Measurements from ENCODE around the gene TUBD1.

TUBD1 gene

DNA sequence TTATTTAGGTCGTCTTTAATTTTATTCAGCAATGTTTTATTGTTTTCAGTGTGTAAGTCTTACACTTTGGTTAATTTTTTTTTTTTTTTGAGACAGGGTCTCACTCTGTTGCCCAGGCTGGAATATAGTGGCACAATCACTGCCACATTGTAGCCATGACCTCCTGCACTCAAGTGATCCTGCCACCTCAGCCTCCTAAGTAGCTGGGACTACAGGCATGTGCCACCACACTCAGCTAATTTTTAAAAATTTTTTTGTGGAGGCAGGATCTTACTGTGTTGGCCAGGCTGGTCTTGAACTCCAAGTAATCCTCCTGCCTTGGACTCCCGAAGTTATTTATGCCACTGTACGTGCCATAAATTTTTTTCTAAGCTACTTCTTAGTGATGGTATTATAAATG, 14.7 kb upstream of the TUBD1 start:
- TF ChIP-seq, protein P1, sequence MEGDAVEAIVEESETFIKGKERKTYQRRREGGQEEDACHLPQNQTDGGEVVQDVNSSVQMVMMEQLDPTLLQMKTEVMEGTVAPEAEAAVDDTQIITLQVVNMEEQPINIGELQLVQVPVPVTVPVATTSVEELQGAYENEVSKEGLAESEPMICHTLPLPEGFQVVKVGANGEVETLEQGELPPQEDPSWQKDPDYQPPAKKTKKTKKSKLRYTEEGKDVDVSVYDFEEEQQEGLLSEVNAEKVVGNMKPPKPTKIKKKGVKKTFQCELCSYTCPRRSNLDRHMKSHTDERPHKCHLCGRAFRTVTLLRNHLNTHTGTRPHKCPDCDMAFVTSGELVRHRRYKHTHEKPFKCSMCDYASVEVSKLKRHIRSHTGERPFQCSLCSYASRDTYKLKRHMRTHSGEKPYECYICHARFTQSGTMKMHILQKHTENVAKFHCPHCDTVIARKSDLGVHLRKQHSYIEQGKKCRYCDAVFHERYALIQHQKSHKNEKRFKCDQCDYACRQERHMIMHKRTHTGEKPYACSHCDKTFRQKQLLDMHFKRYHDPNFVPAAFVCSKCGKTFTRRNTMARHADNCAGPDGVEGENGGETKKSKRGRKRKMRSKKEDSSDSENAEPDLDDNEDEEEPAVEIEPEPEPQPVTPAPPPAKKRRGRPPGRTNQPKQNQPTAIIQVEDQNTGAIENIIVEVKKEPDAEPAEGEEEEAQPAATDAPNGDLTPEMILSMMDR (IDR thresholded peaks at IDR 0.05; ENCODE audit: low read depth, low read length) = no peak
- no peak overlapping the region for H3K4me3 ChIP-seq (ENCODE audit: low read depth, low read length)

DNA sequence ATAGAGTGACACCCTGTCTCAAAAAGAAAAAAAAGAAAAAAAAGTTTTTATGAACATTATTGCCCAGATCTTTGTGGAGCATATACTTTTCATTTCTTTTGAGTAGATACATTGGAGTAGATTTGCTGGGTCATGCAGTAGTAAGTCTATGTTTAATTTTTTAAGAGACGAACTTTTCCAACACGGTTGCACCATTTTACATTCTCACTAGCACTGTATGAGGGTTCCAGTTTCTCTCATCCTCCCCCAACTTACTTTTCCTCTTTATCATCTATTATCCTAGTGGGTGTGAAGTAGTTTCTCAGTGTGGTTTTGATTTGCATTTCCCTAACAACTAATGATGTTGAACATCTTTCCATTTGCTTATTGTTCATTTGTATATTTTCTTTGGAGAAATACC, 10.7 kb upstream of the TUBD1 start:
- TF ChIP-seq, protein P1 (IDR thresholded peaks at IDR 0.05; ENCODE audit: low read depth, low read length) = no peak
- H3K4me3 ChIP-seq (ENCODE audit: low read depth, low read length) = no peak overlapping the region

DNA sequence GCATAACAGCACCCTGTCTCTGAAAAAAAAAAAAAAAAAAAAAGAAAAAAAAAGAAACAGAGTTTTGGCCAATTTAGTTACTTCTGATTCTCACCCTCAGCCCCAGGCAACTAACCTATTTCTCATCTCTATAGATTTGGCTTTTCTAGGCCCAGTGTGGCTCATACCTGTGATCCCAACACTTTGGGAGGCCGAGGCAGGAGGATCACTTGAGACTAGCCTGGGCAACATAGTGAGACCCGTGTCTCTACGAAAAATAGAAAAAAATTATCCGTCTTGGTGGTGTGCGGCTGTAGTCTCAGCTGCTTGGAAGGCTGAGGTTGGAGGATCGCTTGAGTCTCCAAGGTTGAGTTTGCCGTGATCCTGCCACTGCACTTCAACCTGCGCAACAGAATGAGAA, 8.9 kb upstream of the TUBD1 start:
- H3K4me3 ChIP-seq (ENCODE audit: low read depth, low read length) = no peak overlapping the region
- TF ChIP-seq, protein P1 (IDR thresholded peaks at IDR 0.05; ENCODE audit: low read depth, low read length) = no peak

DNA sequence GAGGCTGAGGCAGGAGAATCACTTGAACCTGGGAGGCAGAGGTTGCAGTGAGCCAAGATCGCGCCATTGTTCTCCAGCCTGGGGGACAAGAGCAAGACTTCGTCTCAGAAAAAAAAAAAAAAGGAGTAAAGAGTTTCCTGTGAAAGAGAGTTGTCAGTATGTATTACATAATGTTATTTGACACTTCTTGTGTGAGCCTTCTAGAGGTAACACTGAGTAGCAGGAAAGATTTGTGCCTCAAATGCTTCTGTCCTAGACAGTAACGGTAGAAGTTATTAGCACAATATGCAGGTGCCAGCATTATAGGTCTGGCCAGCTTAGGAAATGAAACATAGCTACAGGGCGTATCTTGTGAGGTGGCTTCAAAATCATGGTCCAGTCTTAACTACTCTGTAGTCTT, 6.4 kb upstream of the TUBD1 start:
- TF ChIP-seq, protein P1 (IDR thresholded peaks at IDR 0.05; ENCODE audit: low read depth, low read length) = no peak
- no peak overlapping the region for H3K4me3 ChIP-seq (ENCODE audit: low read depth, low read length)

DNA sequence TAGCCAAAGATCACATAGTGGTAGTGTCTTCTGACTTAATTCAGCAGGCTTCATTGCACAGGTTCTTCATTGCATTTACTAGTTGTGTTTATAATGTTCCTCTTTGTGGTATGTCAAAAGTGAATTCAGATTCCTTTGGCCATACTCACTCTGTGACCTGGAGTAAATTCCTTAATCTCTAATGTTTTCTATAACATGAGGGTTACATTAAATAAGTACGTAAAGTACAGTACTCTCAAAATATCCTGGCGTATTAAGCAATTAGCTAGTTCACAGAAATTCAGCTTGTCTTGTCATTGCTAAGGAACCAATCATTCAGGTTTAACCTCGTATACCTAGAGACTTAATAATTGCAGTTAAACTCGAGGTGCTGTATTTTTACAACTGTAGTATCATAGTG, 4.3 kb upstream of the TUBD1 start:
- TF ChIP-seq, protein P1 (IDR thresholded peaks at IDR 0.05; ENCODE audit: low read depth, low read length) = no peak
- no peak overlapping the region for H3K4me3 ChIP-seq (ENCODE audit: low read depth, low read length)

DNA sequence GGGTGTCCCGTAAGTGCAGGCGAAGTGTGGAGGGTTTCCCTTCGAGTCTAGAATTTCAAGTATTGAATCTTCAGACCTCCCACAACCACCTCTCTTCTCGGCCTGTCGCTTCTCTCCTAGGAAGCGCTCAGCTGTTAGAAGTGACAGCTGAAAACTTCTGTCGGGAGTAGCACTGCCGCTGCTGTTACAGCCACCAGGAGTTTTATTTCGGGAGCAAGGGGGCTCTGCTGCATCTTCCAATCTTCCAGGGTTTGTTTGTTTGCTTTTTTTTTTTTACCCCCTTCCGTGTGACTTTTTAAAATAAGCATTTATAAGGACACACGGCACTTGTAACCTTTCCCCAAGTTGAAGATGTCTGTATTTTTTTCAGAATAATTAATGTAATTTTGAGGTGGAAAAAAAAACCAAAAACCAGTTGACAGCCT, 945 bp upstream of the TUBD1 start:
- peak overlapping the region; percentile 96 for H3K4me3 ChIP-seq (ENCODE audit: low read depth, low read length)
- TF ChIP-seq, protein P1 (IDR thresholded peaks at IDR 0.05; ENCODE audit: low read depth, low read length) = no peak

DNA sequence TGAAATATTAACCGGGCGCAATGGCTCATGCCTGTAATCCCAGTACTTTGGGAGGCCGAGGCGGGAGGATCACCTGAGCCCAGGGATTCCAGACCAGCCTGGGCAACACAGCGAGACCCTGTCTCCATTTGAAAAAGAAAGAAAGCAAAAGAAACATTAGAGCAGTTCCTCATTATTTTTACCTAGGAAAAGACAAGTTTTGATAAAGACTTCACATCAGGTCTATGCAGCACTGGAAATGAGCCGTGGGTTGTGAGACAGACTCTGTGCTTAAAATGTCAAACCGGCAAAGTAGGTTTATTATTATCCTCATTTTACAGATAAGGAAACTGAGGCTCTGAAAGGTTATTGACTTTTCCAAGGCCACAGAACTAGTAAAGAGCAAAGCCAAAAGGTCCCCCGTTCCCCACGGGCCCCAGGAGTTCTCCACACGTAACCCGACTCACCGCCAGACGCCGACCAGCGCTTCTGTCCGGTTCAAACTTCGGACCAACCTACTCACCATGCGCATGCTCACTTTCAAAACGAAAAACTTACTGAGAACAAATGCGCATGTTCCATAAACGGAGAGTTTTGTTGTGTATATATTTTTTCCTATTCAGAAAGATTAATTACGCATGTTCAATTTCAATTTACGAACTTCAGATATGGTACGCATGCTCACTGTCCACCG, 356 bp downstream of the TUBD1 start:
- peak overlapping the region; percentile 96 for H3K4me3 ChIP-seq (ENCODE audit: low read depth, low read length)
- TF ChIP-seq, protein P1 (IDR thresholded peaks at IDR 0.05; ENCODE audit: low read depth, low read length) = no peak
